Stomach (tissue), 9 donors: ENCODE results near the gene FAM222A. TPM values are rescaled to one million over a fixed set of nuclear protein-coding genes. Genes with fewer than 3 reads are reported as not detected.

Experiments
- DNase-seq, 2 donors: peaks; one replicate each; pipeline versions ENCODE4 v3.0.0 to v3.0.0-alpha.2; 2013 to 2019
- H3K27ac ChIP-seq, 5 donors: fragments of 200-600 bp in 4 of 5; sonication (generic) in 4 of 5; one replicate each; pipeline ENCODE4 v1.5.1; 2013 to 2019; ENCODE audit warnings: mild to moderate bottlenecking in 1 of 5, moderate library complexity in 1 of 5
- H3K27me3 ChIP-seq, 3 donors: fragments of 200-600 bp; sonication (generic); one replicate each; pipeline ENCODE4 v1.5.1; 2017 to 2019; ENCODE audit warnings: mixed run types in 1 of 3
- H3K36me3 ChIP-seq, 4 donors: fragments of 200-600 bp; sonication (generic); 1 replicate in 3 of 4; 2 replicates in 1 of 4; pipeline ENCODE4 v1.5.1; 2016 to 2019
- H3K4me1 ChIP-seq, 4 donors: fragments of 200-600 bp; sonication (generic); one replicate each; pipeline ENCODE4 v1.5.1; 2016 to 2019
- H3K4me3 ChIP-seq, 4 donors: fragments of 200-600 bp; sonication (generic) in 3 of 4; one replicate each; pipeline ENCODE4 v1.5.1; 2016 to 2019; ENCODE audit warnings: mild to moderate bottlenecking in 1 of 4
- H3K9me3 ChIP-seq, 4 donors: fragments of 200-600 bp; sonication (generic); one replicate each; pipeline ENCODE4 v1.5.1; 2016 to 2019
- CTCF ChIP-seq, 7 experiments: fragments of 450-650 bp in 4 of 7; fragments of 200-600 bp in 3 of 7; sonication (generic) in 3 of 7; IDR thresholded peaks; one replicate each; pipeline ENCODE4 v1.5.1; 2016 to 2019; ENCODE audit warnings: antibody characterized with exemption in 7 of 7, control low read depth in 2 of 7, mild to moderate bottlenecking in 1 of 7
- EP300 ChIP-seq: sonication (generic); formaldehyde crosslinking; IDR thresholded peaks from one replicate; pipeline ENCODE4 v1.6.1; 2017; ENCODE audit warnings: antibody characterized with exemption
- POLR2A ChIP-seq, 4 donors: fragments of 450-650 bp; IDR thresholded peaks; one replicate each; pipeline ENCODE4 v1.6.1; 2016; ENCODE audit warnings: antibody characterized with exemption in 4 of 4, control low read depth in 2 of 4, mild to moderate bottlenecking in 1 of 4, moderate library complexity in 1 of 4
- POLR2AphosphoS5 ChIP-seq, 3 donors: sonication (generic); formaldehyde crosslinking; IDR thresholded peaks; one replicate each; pipeline ENCODE4 v1.6.1; 2016; ENCODE audit warnings: antibody characterized with exemption in 3 of 3
- WGBS, 5 donors: extraction: QIAGEN DNeasy Blood & Tissue Kit in 3 of 5; methylation state at CpG; one replicate each; pipeline versions ENCODE4 v1.1.5 to v1.1.7; 2013 to 2018; 5-methylcytosine and 5-hydroxymethylcytosine counted together
- intact Hi-C: fragments of 100-400 bp; cut with DNase I; formaldehyde crosslinking; loops from one replicate; pipeline ENCODE4 v1.15.1; 2023; ENCODE audit warnings: low total_unique reads
- polyA plus RNA-seq, 3 donors: library from polyadenylated mRNA; stranded (reverse); fragments of 200-250 nt; gene quantifications; one replicate each; pipeline ENCODE4 v1.2.3, GENCODE V29; 2013
- total RNA-seq, 5 donors: library from RNA; depleted of rRNA; stranded (reverse); fragments of >200 nt; gene quantifications; one replicate each; pipeline versions ENCODE4 v1.1.0 to v1.2.3, GENCODE V29; 2014 to 2016
- donor health status: healthy with polysubstance abuse.
- donor health status: Bipolar disorder and iron deficiency.
- donor health status: healthy.

Gene FAM222A
- total and polyA plus RNA-seq, 8 donors, result 1.7 to 19.7 (median 4.5) TPM

GRCh38 chr12:109681986-109682707 is 31.5 kb upstream of the FAM222A start:
- no peak for DNase-seq
- WGBS, 5 donors, result 69 to 80% (median 75%) methylated on average over 7 of the region's 7 CpGs
- Histone ChIP-seq H3K27me3 (peaks cover 0 to 3% (median 0%) of the 10 kb centered on the region in 3 donors), H3K27ac (no peak overlapping the region), H3K36me3 (no peaks in the 10 kb centered on the region), H3K4me3 (no peak overlapping the region), H3K9me3 (no peaks in the 10 kb centered on the region), H3K4me1 (peaks cover 0 to 11% (median 4%) of the 10 kb centered on the region in 4 donors)
- TF ChIP-seq POLR2AphosphoS5 (IDR thresholded peaks at IDR 0.05) (no peak), POLR2A (IDR thresholded peaks at IDR 0.05) (no peak), CTCF (IDR thresholded peaks at IDR 0.05) (no peak), EP300 (no peak)
- intact Hi-C loops, result no loop called here

- Histone ChIP-seq H3K36me3 (no peaks in the 10 kb centered on the region), H3K4me1 (peaks cover 0 to 11% (median 4%) of the 10 kb centered on the region in 4 donors), H3K27me3 (no peaks in the 10 kb centered on the region), H3K27ac (no peak overlapping the region), H3K4me3 (no peak overlapping the region), H3K9me3 (no peaks in the 10 kb centered on the region)
- WGBS, 5 donors, result 76 to 100% (median 92%) methylated on average over 1 of the region's 1 CpG
- DNase-seq, result no peak
- TF ChIP-seq CTCF (IDR thresholded peaks at IDR 0.05) (no peak), EP300 (no peak), POLR2AphosphoS5 (IDR thresholded peaks at IDR 0.05) (no peak), POLR2A (IDR thresholded peaks at IDR 0.05) (no peak)
- intact Hi-C loops, result no loop called here
These were observed 30.9 kb upstream of the FAM222A start for GRCh38 chr12:109682708-109683060.

- no peak for DNase-seq
- no peaks in the 10 kb centered on the region for H3K36me3 ChIP-seq
- intact Hi-C loops, result no loop called here
- H3K27me3 ChIP-seq, result no peaks in the 10 kb centered on the region
- no peak overlapping the region for H3K27ac ChIP-seq
- H3K4me3 ChIP-seq, result no peak overlapping the region
- TF ChIP-seq EP300 (no peak), CTCF (IDR thresholded peaks at IDR 0.05) (no peak), POLR2AphosphoS5 (IDR thresholded peaks at IDR 0.05) (no peak), POLR2A (IDR thresholded peaks at IDR 0.05) (no peak)
- H3K4me1 ChIP-seq, result peaks cover 0 to 11% (median 4%) of the 10 kb centered on the region in 4 donors
- no peaks in the 10 kb centered on the region for H3K9me3 ChIP-seq
These were observed 30.3 kb upstream of the FAM222A start for GRCh38 chr12:109683316-109683715.

- no peaks in the 10 kb centered on the region for H3K9me3 ChIP-seq
- H3K27me3 ChIP-seq, result no peaks in the 10 kb centered on the region
- intact Hi-C loops, result no loop called here
- no peaks in the 10 kb centered on the region for H3K36me3 ChIP-seq
- peaks cover 0 to 1% (median under 1%) of the 10 kb centered on the region in 4 donors for H3K4me1 ChIP-seq
- no peak overlapping the region for H3K27ac ChIP-seq
- DNase-seq, result no peak
- H3K4me3 ChIP-seq, result no peak overlapping the region
- no peak for TF ChIP-seq POLR2AphosphoS5 (IDR thresholded peaks at IDR 0.05)
- TF ChIP-seq CTCF (IDR thresholded peaks at IDR 0.05), result no peak
- TF ChIP-seq EP300, result no peak
- TF ChIP-seq POLR2A (IDR thresholded peaks at IDR 0.05), result no peak
- 74 to 86% (median 79%) methylated on average over 10 of the region's 10 CpGs for WGBS, 5 donors
These were observed 27.8 kb upstream of the FAM222A start for GRCh38 chr12:109685574-109686447.
